Mesothelial cell of epicardium (in vitro differentiated cells): ENCODE data around the gene TENM4. TPM values are rescaled to one million over a fixed set of nuclear protein-coding genes. Genes with fewer than 3 reads are reported as not detected.
A peak's percentile ranks its signal among the peaks of the same experiment; 100 is the strongest.

Experiments used
- DNase-seq, 2 experiments: peaks; one replicate each; pipeline ENCODE4 v3.0.0; 2021; ENCODE audit warnings: low spot score in 2 of 2; ENCODE audit not compliant: unreplicated experiment in 2 of 2
- H3K27ac Mint-ChIP-seq: 2 replicates; pipeline ENCODE4 v1.8.0; 2021; ENCODE audit warnings: mixed read lengths
- H3K27me3 Mint-ChIP-seq: 2 replicates; pipeline ENCODE4 v1.8.0; 2021; ENCODE audit warnings: low read depth, mixed read lengths
- H3K36me3 Mint-ChIP-seq: 2 replicates; pipeline ENCODE4 v1.8.0; 2021; ENCODE audit warnings: mixed read lengths
- H3K4me1 Mint-ChIP-seq: 2 replicates; pipeline ENCODE4 v1.8.0; 2021; ENCODE audit warnings: mixed read lengths
- H3K4me3 Mint-ChIP-seq: 2 replicates; pipeline ENCODE4 v1.8.0; 2021; ENCODE audit warnings: mild to moderate bottlenecking, moderate library complexity, mixed read lengths
- H3K9me3 Mint-ChIP-seq: 2 replicates; pipeline ENCODE4 v1.8.0; 2021; ENCODE audit warnings: mixed read lengths
- CTCF ChIP-seq: fragments of 200-600 bp; sonication (generic); IDR thresholded peaks from one replicate; pipeline ENCODE4 v1.5.0; 2021; ENCODE audit warnings: antibody characterized with exemption; ENCODE audit not compliant: unreplicated experiment
- total RNA-seq: library from RNA; stranded (reverse); gene quantifications from 3 replicates; pipeline ENCODE4 v1.2.1, GENCODE V29; 2021

Gene TENM4
- total RNA-seq, 1 donor from 2014 or later = 187 TPM

DNA sequence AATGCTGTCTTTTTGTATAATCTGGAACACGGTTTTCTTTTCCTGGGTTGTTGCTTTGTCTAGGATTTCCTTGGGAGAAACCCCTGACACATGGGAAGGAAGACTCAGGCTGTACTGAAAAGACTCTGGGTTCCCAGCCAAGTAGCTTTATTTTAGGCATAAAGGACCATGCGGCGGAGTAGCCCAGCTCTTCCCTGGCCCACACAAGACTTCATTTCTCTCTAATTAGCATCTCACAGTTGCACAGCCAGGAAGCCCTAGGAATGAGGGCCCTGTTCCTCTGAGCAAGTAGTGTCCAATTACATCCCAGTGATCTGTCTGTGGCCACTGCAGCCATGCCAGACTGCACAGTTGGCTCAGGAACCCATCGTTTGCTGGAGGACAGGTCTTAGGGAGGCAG, 319.5 kb downstream of the TENM4 start:
- H3K9me3 Mint-ChIP-seq = peaks cover 15% of the 10 kb centered on the region
- no peak overlapping the region for H3K4me3 Mint-ChIP-seq
- H3K27me3 Mint-ChIP-seq = no peaks in the 10 kb centered on the region
- DNase-seq = no peak
- TF ChIP-seq CTCF = no peak
- H3K27ac Mint-ChIP-seq = peak overlapping the region; percentile 80
- peaks cover 11% of the 10 kb centered on the region for H3K36me3 Mint-ChIP-seq
- peaks cover 27% of the 10 kb centered on the region for H3K4me1 Mint-ChIP-seq

GRCh38 chr11:79119491-79120284, 321.1 kb downstream of the TENM4 start:
- Mint-ChIP-seq H3K9me3 (peaks cover 4% of the 10 kb centered on the region), H3K4me1 (peaks cover 31% of the 10 kb centered on the region), H3K36me3 (peaks cover 4% of the 10 kb centered on the region), H3K27me3 (no peaks in the 10 kb centered on the region), H3K27ac (peak overlapping the region; percentile 83), H3K4me3 (no peak overlapping the region)
- TF ChIP-seq CTCF = no peak
- peak in 1 of 2 experiments; percentile 59 for DNase-seq

DNA sequence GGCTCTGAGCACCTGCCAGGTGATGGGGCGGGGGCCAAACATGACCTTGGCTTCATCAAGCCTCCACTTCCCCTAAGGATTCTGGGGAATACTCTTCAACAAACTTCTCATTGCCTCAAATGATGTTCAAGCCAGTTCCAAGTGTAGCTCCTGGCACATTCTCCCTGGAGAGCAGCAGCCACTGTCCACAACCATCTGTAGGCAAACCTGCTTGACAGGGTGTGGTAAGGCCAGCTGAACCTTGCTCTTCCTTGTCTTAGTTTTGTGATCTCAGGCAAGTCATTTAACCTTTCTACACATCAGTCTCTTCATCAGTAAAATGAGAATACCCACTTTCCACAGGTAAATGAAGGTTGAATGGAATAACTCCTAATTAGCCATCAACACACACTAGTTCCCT, 323.3 kb downstream of the TENM4 start:
- peaks cover 4% of the 10 kb centered on the region for H3K36me3 Mint-ChIP-seq
- no peaks in the 10 kb centered on the region for H3K27me3 Mint-ChIP-seq
- peaks cover 51% of the 10 kb centered on the region for H3K4me1 Mint-ChIP-seq
- peaks cover 4% of the 10 kb centered on the region for H3K9me3 Mint-ChIP-seq
- no peak overlapping the region for H3K4me3 Mint-ChIP-seq
- peak overlapping the region; percentile 2 for H3K27ac Mint-ChIP-seq
- no peak for DNase-seq
- no peak for TF ChIP-seq CTCF

- Mint-ChIP-seq H3K4me1 (peaks cover 54% of the 10 kb centered on the region), H3K27ac (no peak overlapping the region)
- no peak for DNase-seq
These were observed 324.2 kb downstream of the TENM4 start for GRCh38 chr11:79116600-79116999.

GRCh38 chr11:79113054-79113690, 327.7 kb downstream of the TENM4 start:
- Mint-ChIP-seq H3K27me3 (no peaks in the 10 kb centered on the region), H3K36me3 (peaks cover 4% of the 10 kb centered on the region), H3K9me3 (peaks cover 4% of the 10 kb centered on the region), H3K4me1 (peaks cover 34% of the 10 kb centered on the region), H3K4me3 (no peak overlapping the region), H3K27ac (peak overlapping the region; percentile 87)
- TF ChIP-seq CTCF = no peak
- DNase-seq = no peak

More at GRCh38 chr11:79116600-79116999, 324.2 kb downstream of the TENM4 start:
- peaks cover 4% of the 10 kb centered on the region for H3K9me3 Mint-ChIP-seq
- H3K4me3 Mint-ChIP-seq = no peak overlapping the region
- H3K36me3 Mint-ChIP-seq = peaks cover 4% of the 10 kb centered on the region
- no peak for TF ChIP-seq CTCF
- H3K27me3 Mint-ChIP-seq = no peaks in the 10 kb centered on the region
